Measurements from ENCODE around the gene USP3.
"Not testable (repeated sequence)": the region's sequence is repeated elsewhere in the genome, so short reads cannot be mapped to it uniquely, and the experiment has no call there.

The USP3 gene

DNA sequence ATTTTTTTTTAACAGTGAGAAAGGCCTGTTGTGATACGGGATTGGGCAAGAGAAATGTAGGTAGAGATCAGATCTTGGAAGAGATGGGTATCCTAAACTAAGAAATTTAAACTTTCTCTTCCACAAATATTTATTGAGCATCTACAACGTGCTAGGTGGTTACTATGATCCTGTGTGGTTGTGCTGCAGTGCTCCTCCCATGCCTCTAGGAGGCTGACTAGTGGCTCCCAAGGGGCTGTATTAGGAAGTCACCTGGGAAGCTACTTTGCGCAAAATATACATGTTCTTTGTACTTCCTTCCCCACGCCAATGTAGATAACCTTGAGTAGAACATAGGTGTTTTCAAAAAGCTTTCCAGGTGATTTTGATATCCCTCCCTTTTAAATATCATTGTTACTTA lies 27.2 kb downstream of the USP3 start:
- no peak overlapping the region for H3K4me3 ChIP-seq (ENCODE audit: low read depth, low read length)
- H3K9me3 ChIP-seq (ENCODE audit: control insufficient read depth, insufficient read depth, low read length) = no peaks in the 10 kb centered on the region
- no peak overlapping the region for H3K27ac ChIP-seq (ENCODE audit: low read depth, low read length)
- H3K4me1 ChIP-seq (ENCODE audit: control insufficient read depth, insufficient read depth, low read length) = peaks cover 36% of the 10 kb centered on the region
- no peak overlapping the region for H3K9ac ChIP-seq (ENCODE audit: low read depth, low read length)
- no peaks in the 10 kb centered on the region for H3K36me3 ChIP-seq (ENCODE audit: control insufficient read depth, insufficient read depth, low read length)
- H3K27me3 ChIP-seq (ENCODE audit: control insufficient read depth, insufficient read depth, low read length) = no peaks in the 10 kb centered on the region

DNA sequence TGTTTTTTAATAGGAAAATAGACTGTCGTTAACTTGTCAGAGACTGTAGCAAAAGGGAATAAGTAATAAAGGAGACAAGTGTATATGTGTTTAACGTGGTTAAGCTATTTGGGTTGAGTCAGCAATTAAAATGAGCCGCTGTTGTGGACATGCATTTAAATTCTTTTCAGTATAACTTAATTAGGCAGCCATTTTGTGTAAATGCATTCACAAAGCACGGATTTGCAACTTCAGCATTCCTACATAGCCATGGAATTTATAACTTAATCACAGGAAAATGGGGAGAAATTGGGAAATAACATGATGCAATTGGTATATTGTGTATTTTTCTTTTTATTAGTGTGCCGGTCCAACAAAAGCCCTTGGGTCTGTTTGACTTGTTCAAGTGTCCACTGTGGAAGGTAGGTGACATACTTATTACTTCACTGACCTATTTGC lies 27.9 kb downstream of the USP3 start:
- Histone ChIP-seq H3K27me3 (ENCODE audit: control insufficient read depth, insufficient read depth, low read length) (no peaks in the 10 kb centered on the region), H3K36me3 (ENCODE audit: control insufficient read depth, insufficient read depth, low read length) (no peaks in the 10 kb centered on the region), H3K4me3 (ENCODE audit: low read depth, low read length) (no peak overlapping the region), H3K4me1 (ENCODE audit: control insufficient read depth, insufficient read depth, low read length) (peaks cover 42% of the 10 kb centered on the region), H3K9ac (ENCODE audit: low read depth, low read length) (no peak overlapping the region), H3K9me3 (ENCODE audit: control insufficient read depth, insufficient read depth, low read length) (no peaks in the 10 kb centered on the region), H3K27ac (ENCODE audit: low read depth, low read length) (peak overlapping the region; percentile 40)

DNA sequence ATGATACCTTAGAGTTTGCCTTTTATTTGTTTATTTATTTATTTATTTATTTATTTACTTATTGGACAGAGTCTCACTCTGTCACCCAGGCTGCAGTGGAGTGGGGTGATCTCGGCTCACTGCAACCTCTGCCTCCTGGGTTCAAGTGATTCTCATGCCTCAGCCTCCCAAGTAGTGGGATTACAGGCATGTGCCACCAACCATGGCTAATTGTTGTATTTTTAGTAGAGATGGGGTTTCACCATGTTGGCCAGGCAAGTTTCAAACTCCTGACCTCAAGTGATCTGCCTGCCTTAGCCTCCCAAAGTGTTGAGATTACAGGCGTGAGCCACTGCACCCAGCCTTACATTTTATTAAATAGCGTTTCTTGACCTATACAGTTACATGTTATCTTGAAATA lies 30.5 kb downstream of the USP3 start:
- not testable (repeated sequence) for H3K27me3 ChIP-seq (ENCODE audit: control insufficient read depth, insufficient read depth, low read length); H3K9me3 ChIP-seq (ENCODE audit: control insufficient read depth, insufficient read depth, low read length); H3K4me3 ChIP-seq (ENCODE audit: low read depth, low read length); H3K27ac ChIP-seq (ENCODE audit: low read depth, low read length); H3K9ac ChIP-seq (ENCODE audit: low read depth, low read length); H3K36me3 ChIP-seq (ENCODE audit: control insufficient read depth, insufficient read depth, low read length)
- H3K4me1 ChIP-seq (ENCODE audit: control insufficient read depth, insufficient read depth, low read length) = peaks cover 64% of the 10 kb centered on the region

DNA sequence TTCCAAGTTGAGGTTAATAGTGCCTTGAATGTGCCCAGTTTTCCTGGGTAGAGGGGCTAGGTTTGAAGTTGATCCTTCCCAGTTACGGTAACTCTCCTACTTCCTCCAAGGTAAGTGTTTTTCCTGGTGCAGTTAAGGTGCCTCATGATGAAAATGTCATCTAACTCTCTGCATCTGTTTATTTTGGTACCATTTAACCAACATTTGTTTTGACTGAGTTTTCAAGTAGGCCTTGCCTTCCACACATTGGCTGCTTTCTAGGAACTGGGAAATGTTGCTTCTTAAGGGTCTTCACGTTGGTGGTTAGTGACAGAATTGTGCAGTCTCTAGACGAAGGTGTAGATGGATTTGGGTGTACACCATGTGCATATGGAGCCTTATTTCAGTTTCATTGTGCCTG lies 31.3 kb downstream of the USP3 start:
- Histone ChIP-seq H3K27ac (ENCODE audit: low read depth, low read length) (peak overlapping the region; percentile 90), H3K9me3 (ENCODE audit: control insufficient read depth, insufficient read depth, low read length) (no peaks in the 10 kb centered on the region), H3K4me3 (ENCODE audit: low read depth, low read length) (no peak overlapping the region), H3K4me1 (ENCODE audit: control insufficient read depth, insufficient read depth, low read length) (peaks cover 72% of the 10 kb centered on the region), H3K27me3 (ENCODE audit: control insufficient read depth, insufficient read depth, low read length) (no peaks in the 10 kb centered on the region), H3K9ac (ENCODE audit: low read depth, low read length) (no peak overlapping the region), H3K36me3 (ENCODE audit: control insufficient read depth, insufficient read depth, low read length) (no peaks in the 10 kb centered on the region)

DNA sequence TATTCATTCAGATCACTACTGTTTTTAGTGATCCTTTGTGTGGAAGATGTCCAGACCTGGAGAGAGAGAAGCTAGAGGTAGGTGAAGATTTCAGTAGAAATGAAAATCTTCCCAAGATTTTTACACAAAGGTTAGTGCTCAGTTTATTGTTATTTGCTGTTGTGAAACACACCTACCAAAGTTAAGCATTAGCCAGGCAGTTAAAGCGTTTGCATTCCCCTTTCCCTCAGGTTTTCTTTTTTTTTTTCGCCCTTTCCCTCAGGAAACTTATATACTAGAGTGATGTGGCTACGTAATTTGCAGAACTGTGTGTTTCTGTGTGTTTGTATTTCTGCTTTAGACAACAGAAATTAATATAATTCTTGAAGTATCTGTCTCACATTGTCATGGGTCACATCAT lies 34.5 kb downstream of the USP3 start:
- H3K27me3 ChIP-seq (ENCODE audit: control insufficient read depth, insufficient read depth, low read length) = no peaks in the 10 kb centered on the region
- no peak overlapping the region for H3K27ac ChIP-seq (ENCODE audit: low read depth, low read length)
- H3K36me3 ChIP-seq (ENCODE audit: control insufficient read depth, insufficient read depth, low read length) = no peaks in the 10 kb centered on the region
- no peak overlapping the region for H3K9ac ChIP-seq (ENCODE audit: low read depth, low read length)
- H3K9me3 ChIP-seq (ENCODE audit: control insufficient read depth, insufficient read depth, low read length) = no peaks in the 10 kb centered on the region
- no peak overlapping the region for H3K4me3 ChIP-seq (ENCODE audit: low read depth, low read length)
- peaks cover 52% of the 10 kb centered on the region for H3K4me1 ChIP-seq (ENCODE audit: control insufficient read depth, insufficient read depth, low read length)

DNA sequence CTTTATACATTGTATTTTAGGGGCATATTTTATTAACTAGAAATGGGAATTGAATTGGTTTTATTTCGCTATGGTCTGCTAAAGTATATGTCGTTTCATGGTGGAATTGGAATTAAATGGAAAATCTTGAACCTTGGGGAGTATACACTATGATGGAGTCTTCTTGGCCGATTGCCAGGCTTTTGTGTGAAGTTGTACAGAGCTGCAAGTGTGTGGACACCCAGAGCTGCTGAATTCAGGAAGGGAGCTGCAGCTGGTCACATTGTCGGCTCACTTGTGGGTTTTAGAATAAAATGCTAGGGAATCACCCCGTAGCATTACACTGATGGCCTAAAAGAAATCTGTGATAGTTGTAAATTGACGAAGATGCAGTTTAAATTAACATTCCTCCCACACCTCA lies 35.1 kb downstream of the USP3 start:
- Histone ChIP-seq H3K4me1 (ENCODE audit: control insufficient read depth, insufficient read depth, low read length) (peaks cover 52% of the 10 kb centered on the region), H3K9ac (ENCODE audit: low read depth, low read length) (no peak overlapping the region), H3K4me3 (ENCODE audit: low read depth, low read length) (no peak overlapping the region), H3K36me3 (ENCODE audit: control insufficient read depth, insufficient read depth, low read length) (no peaks in the 10 kb centered on the region), H3K27ac (ENCODE audit: low read depth, low read length) (no peak overlapping the region), H3K9me3 (ENCODE audit: control insufficient read depth, insufficient read depth, low read length) (no peaks in the 10 kb centered on the region), H3K27me3 (ENCODE audit: control insufficient read depth, insufficient read depth, low read length) (no peaks in the 10 kb centered on the region)

DNA sequence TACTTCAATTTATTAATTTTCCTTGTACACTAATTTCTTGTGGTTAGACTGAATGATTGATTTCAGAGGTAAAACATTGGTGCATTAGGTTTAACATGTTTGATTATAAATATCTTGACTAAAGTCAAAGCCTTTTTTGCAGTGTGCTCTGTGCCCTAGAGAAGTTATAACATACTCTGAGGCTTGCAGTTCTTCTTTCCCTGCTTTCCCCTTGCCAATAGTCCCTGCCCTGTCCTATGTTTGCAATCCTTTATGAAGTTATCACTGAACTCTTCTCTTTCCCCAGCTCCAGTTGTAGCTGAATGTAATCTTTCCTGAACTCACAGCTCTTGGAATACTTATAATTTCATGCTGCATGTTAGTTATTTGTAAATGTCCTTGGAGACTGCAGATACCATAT lies 35.6 kb downstream of the USP3 start:
- Histone ChIP-seq H3K4me3 (ENCODE audit: low read depth, low read length) (no peak overlapping the region), H3K4me1 (ENCODE audit: control insufficient read depth, insufficient read depth, low read length) (peaks cover 52% of the 10 kb centered on the region), H3K27me3 (ENCODE audit: control insufficient read depth, insufficient read depth, low read length) (no peaks in the 10 kb centered on the region), H3K36me3 (ENCODE audit: control insufficient read depth, insufficient read depth, low read length) (no peaks in the 10 kb centered on the region), H3K9ac (ENCODE audit: low read depth, low read length) (no peak overlapping the region), H3K9me3 (ENCODE audit: control insufficient read depth, insufficient read depth, low read length) (no peaks in the 10 kb centered on the region), H3K27ac (ENCODE audit: low read depth, low read length) (no peak overlapping the region)

DNA sequence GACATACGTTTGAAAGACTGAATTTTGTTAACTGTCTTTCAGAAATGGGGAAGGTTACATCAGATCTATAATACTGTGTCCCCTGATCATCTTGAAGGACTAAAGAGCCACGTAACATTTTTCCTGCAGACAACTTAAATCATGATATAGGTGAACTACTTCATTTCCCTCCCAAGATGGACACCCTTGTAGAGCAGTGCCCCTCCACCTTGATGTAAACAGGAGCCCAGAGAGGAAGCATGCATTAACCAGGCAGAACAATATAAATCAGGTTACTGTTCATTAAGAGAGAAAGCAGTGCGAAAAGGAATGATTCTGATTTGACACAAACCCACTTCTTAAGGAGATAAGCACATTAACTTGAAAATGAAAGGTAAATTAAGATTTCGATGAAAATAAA lies 36.1 kb downstream of the USP3 start:
- no peaks in the 10 kb centered on the region for H3K36me3 ChIP-seq (ENCODE audit: control insufficient read depth, insufficient read depth, low read length)
- H3K9ac ChIP-seq (ENCODE audit: low read depth, low read length) = no peak overlapping the region
- no peaks in the 10 kb centered on the region for H3K27me3 ChIP-seq (ENCODE audit: control insufficient read depth, insufficient read depth, low read length)
- H3K9me3 ChIP-seq (ENCODE audit: control insufficient read depth, insufficient read depth, low read length) = no peaks in the 10 kb centered on the region
- no peak overlapping the region for H3K4me3 ChIP-seq (ENCODE audit: low read depth, low read length)
- H3K4me1 ChIP-seq (ENCODE audit: control insufficient read depth, insufficient read depth, low read length) = peaks cover 48% of the 10 kb centered on the region
- H3K27ac ChIP-seq (ENCODE audit: low read depth, low read length) = no peak overlapping the region

DNA sequence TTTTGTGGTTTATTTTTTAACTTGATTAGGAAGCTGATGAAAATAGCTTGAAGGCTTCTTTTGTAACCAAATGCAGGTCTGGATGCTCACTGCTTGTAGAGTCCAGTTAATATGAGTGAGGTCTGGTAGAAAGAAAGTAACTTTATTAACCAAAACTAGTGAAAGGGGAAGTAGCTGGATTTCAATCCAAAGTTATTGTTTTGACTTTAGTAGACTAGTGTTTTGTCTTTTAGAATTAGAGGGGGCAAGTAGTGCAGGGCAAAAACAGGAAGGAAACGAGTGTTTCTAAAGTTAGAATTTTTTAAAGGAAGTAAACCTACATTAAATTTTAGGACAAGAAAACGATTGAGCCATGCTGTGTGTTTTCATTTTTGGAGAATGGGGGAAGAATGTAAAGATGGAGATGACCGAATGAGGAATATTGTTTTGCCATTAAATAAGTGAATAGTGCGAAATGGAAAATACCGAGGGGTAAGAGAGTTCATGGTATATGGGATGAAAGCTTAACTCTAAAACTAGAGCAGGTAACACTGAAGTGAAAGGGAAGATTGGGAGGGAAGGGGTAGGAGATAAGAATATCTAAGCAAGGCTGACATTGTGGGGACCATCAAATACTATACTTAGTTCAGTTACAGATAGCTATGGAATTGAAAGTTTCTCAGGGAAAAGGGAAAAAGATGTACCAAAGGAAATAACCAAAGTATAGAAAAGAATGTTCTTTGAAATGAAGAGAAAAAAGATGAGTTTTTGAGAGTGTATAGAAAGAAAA lies 40.0 kb downstream of the USP3 start:
- H3K9ac ChIP-seq (ENCODE audit: low read depth, low read length) = no peak overlapping the region
- no peaks in the 10 kb centered on the region for H3K36me3 ChIP-seq (ENCODE audit: control insufficient read depth, insufficient read depth, low read length)
- no peaks in the 10 kb centered on the region for H3K27me3 ChIP-seq (ENCODE audit: control insufficient read depth, insufficient read depth, low read length)
- H3K4me1 ChIP-seq (ENCODE audit: control insufficient read depth, insufficient read depth, low read length) = peaks cover 14% of the 10 kb centered on the region
- H3K9me3 ChIP-seq (ENCODE audit: control insufficient read depth, insufficient read depth, low read length) = no peaks in the 10 kb centered on the region
- no peak overlapping the region for H3K4me3 ChIP-seq (ENCODE audit: low read depth, low read length)
- no peak overlapping the region for H3K27ac ChIP-seq (ENCODE audit: low read depth, low read length)

DNA sequence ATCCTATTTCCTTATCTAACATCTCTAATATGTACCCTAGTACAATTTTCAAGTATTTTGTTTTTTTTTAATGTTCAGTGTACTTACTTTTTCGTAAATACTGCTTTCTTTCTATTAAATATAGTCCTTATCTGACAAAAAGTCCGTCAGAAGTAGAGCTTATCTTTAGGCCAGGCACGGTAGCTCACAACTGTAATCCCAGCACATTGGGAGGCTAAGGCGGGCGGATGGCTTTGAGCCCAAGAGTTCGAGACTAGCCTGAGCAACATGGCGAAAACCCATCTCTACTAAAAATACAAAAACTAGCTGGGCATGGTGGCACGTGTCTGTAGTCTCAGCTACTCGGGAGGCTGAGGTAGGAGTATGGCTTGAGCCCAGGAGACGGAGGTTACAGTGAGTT lies 41.1 kb downstream of the USP3 start:
- Histone ChIP-seq H3K27ac (ENCODE audit: low read depth, low read length) (no peak overlapping the region), H3K4me3 (ENCODE audit: low read depth, low read length) (no peak overlapping the region), H3K4me1 (ENCODE audit: control insufficient read depth, insufficient read depth, low read length) (peaks cover 3% of the 10 kb centered on the region), H3K9ac (ENCODE audit: low read depth, low read length) (no peak overlapping the region), H3K36me3 (ENCODE audit: control insufficient read depth, insufficient read depth, low read length) (no peaks in the 10 kb centered on the region), H3K27me3 (ENCODE audit: control insufficient read depth, insufficient read depth, low read length) (no peaks in the 10 kb centered on the region), H3K9me3 (ENCODE audit: control insufficient read depth, insufficient read depth, low read length) (no peaks in the 10 kb centered on the region)

DNA sequence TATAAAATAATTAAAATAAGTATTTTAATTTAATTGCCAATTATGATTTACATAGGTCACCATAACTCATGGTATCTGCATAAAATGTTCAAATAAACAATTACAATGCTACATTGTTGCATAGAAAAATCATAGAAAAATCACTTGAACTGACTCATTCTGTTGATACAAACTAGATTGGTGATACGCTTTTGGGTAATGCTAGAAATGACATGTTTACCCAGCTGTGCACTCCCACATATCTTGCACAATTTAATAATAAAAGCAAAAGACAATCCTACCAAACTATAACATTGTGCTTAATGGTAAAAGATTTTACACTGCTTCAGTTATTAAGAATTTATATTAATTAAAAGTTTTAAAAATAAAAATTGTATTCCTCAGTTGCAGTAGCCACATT lies 47.0 kb downstream of the USP3 start:
- Histone ChIP-seq H3K9me3 (ENCODE audit: control insufficient read depth, insufficient read depth, low read length) (no peaks in the 10 kb centered on the region), H3K27ac (ENCODE audit: low read depth, low read length) (no peak overlapping the region), H3K36me3 (ENCODE audit: control insufficient read depth, insufficient read depth, low read length) (no peaks in the 10 kb centered on the region), H3K9ac (ENCODE audit: low read depth, low read length) (no peak overlapping the region), H3K4me3 (ENCODE audit: low read depth, low read length) (no peak overlapping the region), H3K27me3 (ENCODE audit: control insufficient read depth, insufficient read depth, low read length) (no peaks in the 10 kb centered on the region), H3K4me1 (ENCODE audit: control insufficient read depth, insufficient read depth, low read length) (peaks cover 17% of the 10 kb centered on the region)

Data from HUES48 (cell line).